Right lobe of liver (tissue), 4 donors: ENCODE data around the gene TTC7B.

Source experiments
- CTCF ChIP-seq, 4 donors: fragments of 200-600 bp in 3 of 4; fragments of 450-650 bp in 1 of 4; IDR thresholded peaks; one replicate each; pipeline versions ENCODE4 v1.5.1 to v1.8.0; 2016 to 2022; ENCODE audit warnings: antibody characterized with exemption in 4 of 4, mild to moderate bottlenecking in 2 of 4
- POLR2A ChIP-seq: fragments of 450-650 bp; IDR thresholded peaks from one replicate; pipeline ENCODE4 v1.6.1; 2017; ENCODE audit warnings: antibody characterized with exemption, mild to moderate bottlenecking
- donor health status: DM: no; HTN: no; CAD: no.
- donor health status: DM: no; HTN: no; CAD: no.
- donor health status: DM: no; HTN: yes; CAD: no.

- TF ChIP-seq POLR2A (no peak), CTCF (IDR thresholded peaks at IDR 0.05) (no peak)
These were observed 254.3 kb downstream of the TTC7B start for GRCh38 chr14:90561920-90562319.
